ENCODE results near the gene TEKTIP1.
"Not testable (repeated sequence)": the region's sequence is repeated elsewhere in the genome, so short reads cannot be mapped to it uniquely, and the experiment has no call there.

The TEKTIP1 gene

DNA sequence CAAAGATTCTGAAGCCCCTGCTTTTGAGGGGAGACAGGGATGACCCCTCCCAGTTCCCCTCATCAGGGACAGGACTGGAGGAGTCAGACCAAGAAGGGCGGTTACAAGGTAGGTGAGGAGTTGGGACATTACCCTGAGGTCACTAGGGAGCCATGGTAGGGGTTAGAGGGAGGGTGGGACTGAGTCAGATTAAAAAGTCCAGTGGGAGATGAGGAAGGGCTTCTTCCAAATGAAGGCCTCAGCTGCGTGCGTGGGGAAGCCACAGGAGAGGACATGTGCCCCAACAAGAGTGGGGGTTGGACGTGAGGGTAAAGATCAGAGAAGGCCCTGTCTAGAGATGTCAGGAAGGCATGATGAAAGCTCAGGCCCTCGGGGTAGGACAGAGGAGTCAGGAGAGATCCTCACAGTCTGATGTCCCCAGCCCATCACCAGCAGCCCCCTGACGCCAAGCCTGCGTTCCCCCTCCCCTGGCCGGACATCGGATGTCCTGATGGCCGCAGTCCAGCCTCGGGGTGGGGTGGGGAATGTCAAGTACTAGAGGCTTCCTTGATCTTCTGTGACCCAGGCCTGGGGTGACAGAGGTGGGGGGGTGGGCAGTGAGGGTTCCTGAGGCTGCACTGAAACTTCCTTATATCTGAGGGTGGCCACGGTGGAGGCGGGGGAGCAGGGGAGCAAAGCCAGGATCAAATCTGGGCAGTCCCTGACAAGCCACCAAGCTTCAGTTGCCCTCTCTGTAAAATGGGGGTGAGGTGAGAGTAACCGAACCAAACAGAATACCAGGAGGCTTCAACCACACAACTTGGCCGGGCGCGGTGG, 24.9 kb downstream of the TEKTIP1 start:
- no peak for DNase-seq

DNA sequence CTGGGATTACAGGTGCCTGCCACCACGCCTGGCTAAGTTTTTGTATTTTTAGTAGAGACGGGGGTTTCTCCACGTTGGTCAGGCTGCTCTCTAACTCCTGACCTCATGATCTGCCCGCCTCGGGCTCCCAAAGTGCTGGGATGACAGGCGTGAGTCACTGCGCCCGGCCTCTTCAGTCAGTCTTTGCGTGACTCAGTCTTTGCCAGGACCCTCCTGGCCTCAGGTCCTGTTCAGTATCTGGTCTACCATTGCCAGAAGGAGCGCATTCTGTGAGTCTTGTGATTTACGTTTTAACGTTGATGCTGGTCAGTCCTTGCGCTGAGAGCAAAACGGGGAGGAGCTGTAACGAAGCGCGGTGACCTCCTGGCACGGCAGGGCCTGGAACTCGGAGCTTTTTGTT, 26.2 kb downstream of the TEKTIP1 start:
- DNase-seq, result no peak

DNA sequence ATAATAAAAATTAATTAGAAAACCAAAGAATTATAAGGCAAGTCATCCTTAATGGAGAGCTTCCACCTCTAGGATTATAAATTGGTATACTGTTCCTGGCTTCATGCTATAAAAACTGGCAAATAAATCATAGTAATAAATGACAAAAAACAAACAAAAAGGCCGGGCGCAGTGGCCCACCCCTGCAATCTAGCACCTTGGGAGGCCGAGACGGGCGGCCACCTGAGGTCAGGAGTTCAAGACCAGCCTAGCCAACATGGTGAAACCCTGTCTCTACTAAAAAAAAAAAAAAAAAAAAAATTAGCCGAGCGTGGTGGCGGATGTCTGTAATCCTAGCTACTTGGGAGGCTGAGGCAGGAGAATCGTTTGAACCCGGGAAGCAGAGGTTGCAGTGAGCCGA, 31.1 kb downstream of the TEKTIP1 start:
- not testable (repeated sequence) for DNase-seq

DNA sequence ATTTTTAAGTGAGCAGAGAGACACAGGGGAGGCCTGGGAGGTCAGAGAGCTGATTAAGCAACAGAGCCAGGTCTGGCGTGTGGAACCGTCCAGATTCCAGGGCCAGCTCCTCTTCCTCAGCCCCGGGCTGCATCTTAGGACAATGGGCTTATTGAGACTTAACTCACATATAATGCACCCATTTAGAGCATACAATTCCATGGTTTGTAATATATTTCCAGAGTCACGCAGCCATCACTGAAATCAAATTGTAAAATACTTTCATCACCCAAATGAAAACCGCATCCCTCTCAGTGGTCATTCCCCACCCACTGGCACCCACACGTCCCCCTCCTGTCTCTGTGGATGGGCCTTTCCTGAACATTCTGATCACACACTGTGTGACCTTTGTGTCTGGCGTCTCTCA, 31.6 kb downstream of the TEKTIP1 start:
- DNase-seq, result no peak

DNA sequence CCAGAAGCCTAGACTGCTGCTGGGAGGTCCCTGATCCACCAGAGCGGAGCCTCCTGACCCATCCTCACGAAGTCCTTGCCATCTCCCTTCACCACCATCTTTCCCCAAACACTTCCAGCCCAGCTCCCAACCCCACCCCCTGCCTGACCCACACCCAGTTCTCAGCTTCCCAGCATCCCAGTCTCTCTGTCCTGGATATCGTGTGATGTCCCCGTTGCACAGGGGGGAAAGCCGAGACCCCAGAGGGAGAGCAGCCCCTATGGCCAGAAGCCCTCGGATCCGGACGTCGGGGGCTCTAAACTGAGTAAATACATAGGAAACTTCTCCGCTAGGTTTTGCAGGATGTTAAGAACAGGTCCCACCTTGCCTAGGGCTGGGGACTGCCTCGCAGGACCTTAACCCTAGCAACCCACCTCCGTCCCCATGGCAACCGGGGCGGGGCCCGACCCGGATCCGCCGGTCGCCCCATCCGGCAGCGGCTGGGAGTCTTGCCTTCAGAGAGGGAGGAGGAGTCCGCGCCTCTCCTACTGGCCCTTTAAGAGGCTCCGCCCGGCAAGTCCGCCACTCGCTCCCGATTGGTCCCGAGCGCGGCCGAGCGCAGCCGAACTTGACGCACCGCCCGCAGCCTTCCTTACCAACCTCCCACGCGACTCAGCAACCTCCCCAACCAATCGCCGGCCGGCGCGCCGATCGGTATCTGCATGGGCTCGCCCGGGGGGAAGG, 33.3 kb downstream of the TEKTIP1 start:
- peak; percentile 99 for DNase-seq

DNA sequence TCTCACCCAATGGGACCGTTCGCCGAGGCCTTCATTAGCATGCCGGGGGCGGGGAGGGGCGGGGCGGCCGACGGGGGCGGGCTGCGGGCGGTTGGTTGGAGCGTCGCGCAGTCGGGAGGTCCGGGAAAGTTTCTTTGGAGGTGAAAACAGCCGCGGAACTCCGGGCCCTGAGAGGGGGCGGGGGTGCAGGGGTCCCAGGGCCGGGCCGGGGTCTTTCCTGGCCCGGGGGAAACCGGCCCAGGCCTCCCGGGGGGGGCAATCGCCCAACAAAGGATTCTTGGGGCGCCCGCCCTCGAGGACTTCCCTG, 33.8 kb downstream of the TEKTIP1 start, which contains the start of gene HMG20B:
TSS of gene HMG20B (plus strand) at position 90 of the 307 bp plus-strand sequence. CDS start 366 bp downstream, outside the sequence.
- no peak for DNase-seq

DNA sequence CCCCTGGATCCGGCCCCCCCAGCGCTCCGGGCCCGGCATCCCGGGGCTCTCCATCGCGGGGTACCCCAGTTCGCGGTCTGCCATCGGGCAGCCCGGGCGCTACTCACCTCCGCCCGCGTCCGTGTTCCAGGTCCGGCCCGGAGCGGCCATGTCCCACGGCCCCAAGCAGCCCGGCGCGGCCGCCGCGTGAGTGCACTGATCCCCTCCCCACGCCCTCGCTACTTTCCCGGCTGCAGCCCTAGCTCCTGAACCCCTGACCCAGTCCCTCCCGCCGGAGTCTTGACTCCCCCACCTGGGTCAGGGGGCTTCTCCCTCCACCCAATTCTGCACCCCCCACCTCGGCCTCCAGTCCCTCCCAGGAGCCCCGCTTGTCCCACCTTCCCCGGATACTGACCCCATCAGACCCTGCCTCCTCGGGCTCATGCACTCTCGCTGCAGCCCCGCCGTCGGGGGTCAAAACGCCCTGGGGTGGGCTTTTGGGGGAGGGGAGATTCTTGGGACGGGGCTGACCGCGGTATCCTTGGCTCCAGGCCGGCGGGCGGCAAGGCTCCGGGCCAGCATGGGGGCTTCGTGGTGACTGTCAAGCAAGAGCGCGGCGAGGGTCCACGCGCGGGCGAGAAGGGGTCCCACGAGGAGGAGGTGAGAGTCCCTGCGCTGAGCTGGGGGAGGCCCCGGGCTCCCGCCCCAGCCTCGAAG, 34.3 kb downstream of the TEKTIP1 start:
- no peak for DNase-seq

DNA sequence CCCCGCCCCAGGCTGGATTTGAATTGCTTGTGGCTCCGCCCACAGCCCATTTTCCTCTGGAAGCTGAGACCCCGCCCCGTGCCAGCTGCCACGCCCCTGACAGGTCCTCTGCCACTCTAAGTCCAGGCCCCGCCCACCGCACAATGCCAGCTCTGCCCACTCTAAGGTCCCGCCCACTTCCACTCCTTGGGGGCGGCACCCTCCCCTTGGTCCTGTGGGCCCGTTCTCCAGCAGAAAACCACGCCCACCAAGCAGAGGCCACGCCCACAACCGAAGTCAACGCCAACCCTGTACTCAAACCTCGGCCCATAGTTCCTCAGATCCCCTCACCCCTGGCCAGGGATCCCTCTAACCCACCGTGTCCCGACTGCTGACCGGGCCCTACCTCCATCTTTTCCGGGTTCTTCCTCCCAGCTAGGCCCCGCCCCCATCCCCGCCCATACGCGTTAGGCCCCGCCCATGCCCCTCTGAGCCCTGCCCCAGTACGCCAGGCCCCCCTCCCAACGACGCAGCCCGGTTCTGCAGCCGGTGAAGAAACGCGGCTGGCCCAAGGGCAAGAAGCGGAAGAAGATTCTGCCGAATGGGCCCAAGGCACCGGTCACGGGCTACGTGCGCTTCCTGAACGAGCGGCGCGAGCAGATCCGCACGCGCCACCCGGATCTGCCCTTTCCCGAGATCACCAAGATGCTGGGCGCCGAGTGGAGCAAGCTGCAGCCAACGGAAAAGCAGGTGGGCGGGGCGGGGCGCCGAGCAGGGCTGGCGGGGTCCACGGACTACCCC, 35.1 kb downstream of the TEKTIP1 start:
- peak; percentile 86 for DNase-seq

DNA sequence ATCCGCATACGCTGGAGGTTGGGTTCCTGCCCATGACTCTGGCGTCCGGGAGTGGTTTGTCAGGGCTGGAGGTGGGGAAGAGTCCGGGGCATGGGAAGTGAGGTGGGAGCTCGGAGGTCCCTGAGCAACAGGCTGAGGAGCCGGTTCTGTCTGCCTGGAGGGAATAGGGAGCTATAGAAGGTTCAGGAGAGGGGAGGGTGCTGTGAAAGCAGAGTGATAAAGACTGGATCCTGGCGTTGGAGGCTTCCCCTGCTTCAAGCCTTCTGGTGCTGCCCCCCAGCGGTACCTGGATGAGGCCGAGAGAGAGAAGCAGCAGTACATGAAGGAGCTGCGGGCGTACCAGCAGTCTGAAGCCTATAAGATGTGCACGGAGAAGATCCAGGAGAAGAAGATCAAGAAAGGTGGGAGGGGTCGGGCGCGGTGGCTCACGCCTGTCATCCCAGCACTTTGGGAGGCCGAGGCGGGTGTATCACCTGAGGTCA, 36.3 kb downstream of the TEKTIP1 start:
- DNase-seq, result no peak

DNA sequence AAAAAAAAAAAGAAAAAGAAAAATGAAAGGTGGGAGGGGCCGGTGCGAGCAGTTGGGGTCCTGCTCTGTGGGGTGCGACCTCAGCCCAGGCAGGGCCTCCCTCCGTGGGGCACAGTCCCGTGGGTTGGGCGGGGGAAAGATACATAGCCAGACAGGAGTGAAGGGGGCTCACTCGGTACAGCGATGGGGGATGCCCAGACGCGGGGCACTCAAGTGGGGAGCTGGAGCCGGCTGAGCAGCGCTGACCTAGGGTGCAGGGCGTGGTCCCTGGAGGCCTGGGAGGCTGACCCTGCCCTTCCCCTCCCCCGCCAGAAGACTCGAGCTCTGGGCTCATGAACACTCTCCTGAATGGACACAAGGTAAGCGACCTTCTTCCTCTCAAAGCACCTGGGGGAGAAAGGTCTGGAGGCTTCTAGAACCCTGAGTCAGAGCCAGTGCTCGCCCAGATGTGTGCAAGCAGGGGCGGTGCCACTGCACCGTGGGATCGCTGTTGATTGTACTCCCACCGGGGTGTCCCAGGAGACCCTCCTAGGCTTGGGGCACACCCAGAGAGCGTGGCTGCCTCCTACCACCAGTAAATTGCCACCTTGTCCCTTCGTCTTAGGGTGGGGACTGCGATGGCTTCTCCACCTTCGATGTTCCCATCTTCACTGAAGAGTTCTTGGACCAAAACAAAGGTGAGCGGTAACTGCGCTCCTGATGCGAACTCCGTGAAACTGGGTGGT, 37.1 kb downstream of the TEKTIP1 start:
- no peak for DNase-seq

DNA sequence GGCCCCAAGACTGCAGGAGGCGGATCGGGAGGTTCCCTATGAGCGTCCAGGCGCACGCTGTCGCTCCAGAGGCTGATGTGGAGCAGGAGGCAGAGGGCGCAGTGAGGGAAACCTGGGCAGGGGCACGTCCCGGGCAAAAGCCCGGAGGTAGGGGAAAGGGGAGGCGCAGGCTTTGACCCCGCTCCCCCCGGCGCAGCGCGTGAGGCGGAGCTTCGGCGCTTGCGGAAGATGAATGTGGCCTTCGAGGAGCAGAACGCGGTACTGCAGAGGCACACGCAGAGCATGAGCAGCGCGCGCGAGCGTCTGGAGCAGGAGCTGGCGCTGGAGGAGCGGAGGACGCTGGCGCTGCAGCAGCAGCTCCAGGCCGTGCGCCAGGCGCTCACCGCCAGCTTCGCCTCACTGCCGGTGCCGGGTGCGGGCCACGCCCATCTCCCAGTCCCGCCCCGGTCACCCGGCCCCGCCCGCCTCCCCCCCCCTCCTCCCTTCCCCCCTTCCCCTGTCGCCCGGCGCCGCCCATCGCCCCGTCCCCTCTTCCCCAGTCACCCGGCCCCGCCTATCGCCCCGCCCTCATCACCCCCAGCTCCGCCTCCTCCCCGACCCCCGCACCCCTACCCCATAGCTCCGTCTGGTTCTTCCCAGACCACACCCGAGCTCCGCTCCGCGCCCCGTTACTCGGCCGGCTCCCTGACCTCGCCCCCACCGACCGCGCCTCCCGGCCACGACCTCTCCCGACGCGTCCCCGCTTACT, 37.9 kb downstream of the TEKTIP1 start:
- DNase-seq, result no peak

DNA sequence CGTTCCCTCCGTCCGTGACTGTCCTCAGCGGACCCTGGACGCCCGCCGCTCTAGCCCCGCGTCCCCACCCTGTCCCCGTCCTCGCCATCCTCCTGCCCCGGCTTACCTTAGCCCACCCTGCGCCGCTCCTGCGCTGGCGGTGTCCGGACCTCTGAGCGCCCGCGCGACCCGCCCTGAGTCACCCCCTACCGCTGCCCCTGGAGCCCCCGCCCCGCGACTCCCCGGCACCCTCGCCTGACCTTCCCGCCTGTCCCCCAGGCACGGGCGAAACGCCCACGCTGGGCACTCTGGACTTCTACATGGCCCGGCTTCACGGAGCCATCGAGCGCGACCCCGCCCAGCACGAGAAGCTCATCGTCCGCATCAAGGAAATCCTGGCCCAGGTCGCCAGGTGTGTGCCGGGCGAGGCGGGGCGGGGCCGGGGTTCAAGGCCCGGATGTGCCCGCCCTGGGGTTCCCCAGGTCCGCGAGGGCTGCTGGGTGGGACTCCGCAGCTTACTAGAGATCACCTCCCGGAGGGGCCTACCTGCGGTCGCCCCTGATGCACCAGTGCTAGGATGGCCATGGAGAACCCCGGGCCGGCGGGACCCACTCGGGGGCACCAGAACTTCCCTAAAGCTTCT, 38.9 kb downstream of the TEKTIP1 start:
- no peak for DNase-seq

DNA sequence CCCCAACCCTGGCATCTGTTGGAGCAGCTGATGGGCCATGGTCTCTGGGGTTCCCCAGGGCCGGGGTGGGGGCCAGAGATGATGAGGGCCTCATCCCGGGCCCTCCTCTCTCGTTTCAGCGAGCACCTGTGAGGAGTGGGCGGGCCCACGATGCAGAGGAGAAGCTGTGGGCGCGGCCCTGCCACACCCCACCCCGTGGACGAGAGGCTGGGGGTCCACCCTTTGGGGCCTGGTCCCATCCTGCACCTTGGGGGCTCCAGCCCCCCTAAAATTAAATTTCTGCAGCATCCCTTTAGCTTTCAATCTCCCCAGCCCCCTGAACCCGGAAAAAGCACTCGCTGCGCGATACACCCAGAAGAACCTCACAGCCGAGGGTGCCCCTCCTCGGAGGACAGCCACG, 39.4 kb downstream of the TEKTIP1 start:
- DNase-seq, result no peak

DNA sequence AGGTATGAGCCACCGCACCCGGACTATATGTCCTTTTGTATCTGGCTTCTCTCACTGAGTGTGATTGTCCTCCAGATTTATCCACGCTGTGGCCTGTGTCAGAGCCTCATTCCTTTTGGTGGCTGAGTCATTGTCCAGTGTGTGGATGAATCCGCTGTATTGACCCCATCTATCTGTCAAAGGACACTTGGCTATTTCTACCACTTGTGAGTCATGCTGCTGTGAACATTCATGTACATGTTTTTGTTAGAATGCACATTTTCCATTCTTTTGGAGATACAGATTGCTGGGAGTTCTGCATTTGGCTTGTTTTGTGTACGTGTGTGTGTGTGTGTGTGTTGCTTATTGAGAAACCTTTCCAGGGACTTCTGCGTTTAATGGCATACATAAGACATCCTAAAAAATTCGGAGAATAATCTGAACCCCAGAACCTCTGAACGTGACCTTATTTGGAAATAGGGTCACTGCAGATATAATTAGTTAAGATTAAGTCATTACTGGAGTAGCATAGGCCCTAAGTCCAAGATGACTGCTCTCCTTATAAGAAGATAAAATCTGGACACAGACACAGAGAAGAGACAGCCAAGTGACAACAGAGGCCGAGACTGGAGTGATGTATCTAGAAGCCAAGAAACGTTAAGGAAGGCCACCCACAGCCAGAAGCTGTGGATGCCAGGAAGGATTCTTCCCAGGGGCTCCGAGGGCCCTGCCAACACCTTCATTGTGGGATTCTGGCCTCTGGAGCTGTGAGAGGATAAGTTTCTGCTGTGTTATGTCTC, 41.4 kb downstream of the TEKTIP1 start:
- DNase-seq, result no peak

DNA sequence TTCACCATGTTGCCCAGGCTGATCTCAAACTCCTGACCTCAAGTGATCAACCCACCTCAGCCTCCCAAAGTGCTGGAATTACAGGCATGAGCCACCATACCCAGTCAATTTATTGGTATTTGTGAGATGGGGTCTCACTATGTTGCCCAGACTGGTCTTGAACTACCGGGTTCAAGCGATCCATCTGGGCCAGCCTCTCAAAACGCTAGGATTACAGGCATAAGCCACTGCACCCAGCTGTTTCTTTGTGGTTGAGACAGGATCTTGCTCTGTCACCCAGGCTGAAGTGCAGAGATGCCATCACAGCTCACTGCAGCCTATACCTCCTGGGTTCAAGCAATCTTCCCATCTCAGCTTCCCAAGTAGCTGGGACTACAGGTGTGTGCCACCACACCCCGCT, 42.8 kb downstream of the TEKTIP1 start:
- DNase-seq, result not testable (repeated sequence)

DNA sequence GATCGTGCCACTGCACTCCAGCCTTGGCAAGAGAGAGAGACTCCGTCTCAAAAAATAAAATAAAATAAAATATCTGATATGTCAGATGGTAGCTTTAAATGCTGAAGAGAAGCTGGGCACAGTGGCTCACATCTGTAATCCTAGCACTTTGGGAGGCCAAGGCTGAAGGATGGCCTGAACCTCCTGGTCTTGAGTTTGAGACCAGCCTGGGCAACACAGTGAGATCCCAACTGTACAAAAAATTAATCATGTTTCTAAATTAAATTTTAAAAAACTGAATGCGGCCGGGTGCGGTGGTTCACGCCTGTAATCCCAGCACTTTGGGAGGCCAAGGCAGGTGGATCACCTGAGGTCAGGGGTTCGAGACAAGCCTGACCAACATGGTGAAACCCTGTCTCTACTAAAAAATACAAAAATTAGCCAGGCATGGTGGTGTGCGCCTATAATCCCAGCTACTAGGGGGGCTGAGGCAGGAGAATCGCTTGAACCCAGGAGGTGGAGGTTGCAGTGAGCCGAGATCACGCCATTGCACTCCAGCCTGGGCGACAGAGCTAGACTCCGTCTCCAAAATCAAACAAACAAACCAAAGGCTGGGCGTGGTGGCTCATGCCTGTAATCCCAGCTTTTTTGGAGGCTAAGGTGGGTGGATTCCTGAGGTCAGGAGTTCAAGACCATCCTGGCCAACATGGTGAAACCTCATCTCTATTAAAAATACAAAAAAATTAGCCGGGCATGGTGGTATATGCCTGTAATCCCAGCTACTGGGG, 45.2 kb downstream of the TEKTIP1 start:
- DNase-seq, result not testable (repeated sequence)

DNA sequence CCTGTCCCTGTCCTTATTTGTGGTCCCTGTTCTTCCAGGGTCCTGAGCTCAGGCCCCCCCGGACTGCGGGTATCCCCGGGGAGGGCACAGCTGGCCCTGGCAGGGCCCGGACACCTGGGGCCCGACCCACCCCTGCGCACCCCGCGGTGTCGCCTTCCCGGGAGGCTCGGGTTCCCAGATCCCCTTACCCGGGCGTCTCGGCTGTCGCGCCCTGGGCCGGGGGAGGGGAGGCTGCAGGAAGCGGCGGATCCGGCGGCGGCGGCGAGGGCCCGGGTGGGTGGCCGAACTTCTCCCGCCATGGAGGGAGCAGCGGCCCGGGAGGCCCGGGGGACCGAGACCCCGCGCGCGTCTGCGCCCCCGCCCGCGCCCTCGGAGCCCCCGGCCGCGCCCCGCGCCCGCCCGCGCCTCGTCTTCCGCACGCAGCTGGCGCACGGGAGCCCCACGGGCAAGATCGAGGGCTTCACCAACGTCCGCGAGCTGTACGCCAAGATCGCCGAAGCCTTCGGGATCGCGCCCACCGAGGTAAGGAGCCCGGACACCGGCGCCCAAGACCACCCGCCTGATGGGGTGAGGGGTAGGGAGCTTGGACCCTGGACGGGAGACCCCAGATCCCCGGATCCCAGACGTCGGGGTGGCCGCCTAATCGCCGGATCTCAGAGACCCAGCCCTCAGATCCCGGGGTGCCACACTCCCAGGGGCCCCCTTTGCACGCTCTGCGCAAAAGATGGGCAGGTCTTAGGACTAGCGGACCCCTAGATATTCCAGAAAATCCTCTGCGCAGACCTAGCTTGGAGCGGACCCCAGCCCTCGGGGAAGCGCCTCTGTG, 46.5 kb downstream of the TEKTIP1 start, which contains the start of gene GIPC3:
TSS of gene GIPC3 (plus strand) at position 178 of the 826 bp plus-strand sequence. CDS start at position 298, 120 bp downstream.
- no peak for DNase-seq

DNA sequence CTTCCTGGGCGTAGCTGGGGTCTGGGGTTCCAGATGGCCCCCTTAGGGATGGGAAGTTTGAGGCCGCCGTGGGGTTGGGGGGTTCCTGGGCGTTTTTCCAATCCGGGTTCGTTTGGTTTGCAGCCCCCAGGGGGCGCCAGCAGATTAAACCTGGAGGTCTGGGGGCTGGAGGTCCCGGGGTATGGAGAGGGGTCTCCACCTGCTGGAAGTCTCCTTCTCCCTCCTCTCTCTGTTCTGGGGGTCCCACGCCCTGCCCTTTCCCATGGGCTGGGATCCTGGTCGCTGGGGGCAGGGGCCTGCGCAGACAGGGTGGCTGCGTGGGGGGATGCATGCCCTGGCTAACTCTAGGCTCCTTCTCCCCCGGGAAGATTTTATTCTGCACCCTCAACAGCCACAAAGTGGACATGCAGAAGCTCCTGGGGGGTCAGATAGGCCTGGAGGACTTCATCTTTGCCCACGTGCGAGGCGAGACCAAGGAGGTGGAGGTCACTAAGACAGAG, 47.2 kb downstream of the TEKTIP1 start:
- DNase-seq, result no peak

All from NCI-H446 treated with DMSO at 0.1 percent for 48 hours (cell line).